Activated CD4-positive, alpha-beta T cell treated with anti-CD3 and anti-CD28 coated beads, Interleukin-2, amount 50 U/mL, for 1 hour (primary cell): ENCODE measurements around the gene TMPRSS5.
"Not testable (repeated sequence)": the region's sequence is repeated elsewhere in the genome, so short reads cannot be mapped to it uniquely, and the experiment has no call there.

Experiments used
- DNase-seq: peaks from one replicate; pipeline ENCODE4 v3.0.0-alpha.2; 2020

Gene TMPRSS5

GRCh38 chr11:113695207-113695606, 10.9 kb downstream of the TMPRSS5 start:
- DNase-seq, result no peak

- no peak for DNase-seq
Observed at GRCh38 chr11:113694390-113694789, 11.7 kb downstream of the TMPRSS5 start.

- no peak for DNase-seq
Observed at GRCh38 chr11:113693030-113693429, 13.1 kb downstream of the TMPRSS5 start.

GRCh38 chr11:113690619-113691569, 15.2 kb downstream of the TMPRSS5 start:
- no peak for DNase-seq

- DNase-seq, result no peak
Observed at GRCh38 chr11:113689768-113690618, 16.1 kb downstream of the TMPRSS5 start.

GRCh38 chr11:113685654-113686359, 20.3 kb downstream of the TMPRSS5 start:
- no peak for DNase-seq

- DNase-seq, result no peak
Observed at GRCh38 chr11:113684496-113684895, 21.6 kb downstream of the TMPRSS5 start.

- no peak for DNase-seq
Observed at GRCh38 chr11:113683481-113684046, 22.5 kb downstream of the TMPRSS5 start.

GRCh38 chr11:113681711-113682413, 24.2 kb downstream of the TMPRSS5 start:
- DNase-seq, result no peak

GRCh38 chr11:113681282-113681681, 24.8 kb downstream of the TMPRSS5 start:
- no peak for DNase-seq

- DNase-seq, result no peak
Observed at GRCh38 chr11:113677685-113678084, 28.4 kb downstream of the TMPRSS5 start.

GRCh38 chr11:113675565-113675964, 30.5 kb downstream of the TMPRSS5 start:
- DNase-seq, result no peak

- DNase-seq, result no peak
Observed at GRCh38 chr11:113675003-113675561, 31.0 kb downstream of the TMPRSS5 start.

GRCh38 chr11:113674397-113674685, 31.8 kb downstream of the TMPRSS5 start:
- DNase-seq, result no peak

GRCh38 chr11:113673550-113674396, 32.3 kb downstream of the TMPRSS5 start:
- no peak for DNase-seq

GRCh38 chr11:113671914-113672313, 34.2 kb downstream of the TMPRSS5 start:
- DNase-seq, result not testable (repeated sequence)

GRCh38 chr11:113670831-113671215, 35.3 kb downstream of the TMPRSS5 start:
- DNase-seq, result no peak

GRCh38 chr11:113670149-113670830, 35.8 kb downstream of the TMPRSS5 start:
- DNase-seq, result no peak

GRCh38 chr11:113668255-113668654, 37.9 kb downstream of the TMPRSS5 start:
- no peak for DNase-seq

- DNase-seq, result no peak
Observed at GRCh38 chr11:113667801-113668200, 38.3 kb downstream of the TMPRSS5 start.
